Neural progenitor cell (in vitro differentiated cells): ENCODE data around the gene NCOA1.

Experiments used
- CTCF ChIP-seq: fragments of 200-600 bp; sonication (generic); IDR thresholded peaks from 2 replicates; pipeline ENCODE4 v1.5.1; 2017; ENCODE audit warnings: antibody characterized with exemption, mild to moderate bottlenecking
- EZH2 ChIP-seq: fragments of 200-600 bp; sonication (generic); IDR thresholded peaks from 2 replicates; pipeline ENCODE4 v1.6.1; 2017; ENCODE audit warnings: antibody characterized with exemption, mild to moderate bottlenecking, moderate library complexity

DNA sequence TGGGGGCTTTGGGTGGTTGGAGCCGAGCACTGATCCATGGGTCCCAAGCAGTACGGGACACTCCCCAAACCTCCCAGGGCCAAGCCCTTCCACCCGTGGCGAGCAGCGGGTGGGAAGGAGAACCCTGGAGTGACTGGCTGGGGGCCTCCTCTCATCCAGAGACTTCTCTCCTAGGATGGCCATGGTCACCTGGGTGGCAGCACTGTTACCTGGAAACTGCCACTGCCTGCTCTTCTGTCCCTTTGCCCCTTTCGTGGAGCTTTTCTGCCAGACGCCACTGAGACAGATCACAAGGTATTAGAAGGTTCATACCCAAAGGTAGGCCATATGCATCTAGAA, 329.1 kb downstream of the NCOA1 start:
- TF ChIP-seq CTCF, result no peak
- no peak for TF ChIP-seq EZH2
